Measurements from ENCODE around the gene WFS1.

Gene WFS1

DNA sequence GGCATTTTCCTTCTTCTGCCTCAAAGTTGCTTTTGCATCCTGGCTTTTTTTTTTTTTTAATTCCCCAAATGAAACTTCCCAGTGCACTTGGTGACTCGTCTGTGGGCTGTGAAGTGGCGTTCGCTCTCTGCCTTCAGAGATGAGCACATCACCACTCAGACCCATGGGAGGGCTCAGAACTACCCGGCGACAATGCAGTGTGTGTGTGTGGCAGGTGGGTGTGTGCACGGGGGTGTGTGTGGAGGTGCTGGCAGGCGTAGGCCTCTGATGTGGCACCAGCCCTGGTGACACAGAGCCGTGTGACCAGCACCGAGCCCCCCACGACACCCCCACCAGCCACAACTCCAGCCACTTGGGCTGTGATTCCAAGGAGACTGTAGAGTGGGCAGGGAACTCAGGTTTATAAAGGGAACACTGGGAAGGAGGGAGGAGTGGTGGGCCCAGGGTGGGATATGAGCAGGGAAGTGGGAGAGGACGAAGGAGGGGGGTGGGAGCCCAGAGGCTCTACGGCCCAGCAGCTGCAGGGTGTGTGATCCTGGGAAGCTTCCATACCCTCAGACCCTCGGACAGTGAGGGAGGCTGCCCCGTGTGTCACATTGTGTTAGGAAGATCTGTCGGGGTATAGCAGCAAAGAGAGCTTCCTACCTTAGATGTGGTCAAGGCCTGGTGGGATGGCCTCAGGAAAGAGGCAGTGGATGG is 6.0 kb upstream of the WFS1 start:
- DNase-seq = no peak

DNA sequence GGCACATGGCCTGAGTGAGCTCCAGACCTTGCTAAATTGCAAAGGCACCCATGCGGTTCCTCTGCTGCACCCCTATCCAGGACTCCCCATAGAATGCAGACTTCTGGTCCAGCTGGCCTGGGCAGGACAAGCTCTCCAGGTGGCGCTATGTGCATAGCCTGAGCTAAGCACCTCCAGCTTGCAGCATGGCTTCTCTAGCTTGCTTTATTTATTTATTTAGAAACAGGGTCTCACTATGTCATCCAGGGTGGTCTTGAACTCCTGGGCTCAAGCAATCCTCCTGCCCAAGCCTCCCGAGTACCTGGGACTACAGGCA is 5.5 kb upstream of the WFS1 start:
- DNase-seq = peak; percentile 50

DNA sequence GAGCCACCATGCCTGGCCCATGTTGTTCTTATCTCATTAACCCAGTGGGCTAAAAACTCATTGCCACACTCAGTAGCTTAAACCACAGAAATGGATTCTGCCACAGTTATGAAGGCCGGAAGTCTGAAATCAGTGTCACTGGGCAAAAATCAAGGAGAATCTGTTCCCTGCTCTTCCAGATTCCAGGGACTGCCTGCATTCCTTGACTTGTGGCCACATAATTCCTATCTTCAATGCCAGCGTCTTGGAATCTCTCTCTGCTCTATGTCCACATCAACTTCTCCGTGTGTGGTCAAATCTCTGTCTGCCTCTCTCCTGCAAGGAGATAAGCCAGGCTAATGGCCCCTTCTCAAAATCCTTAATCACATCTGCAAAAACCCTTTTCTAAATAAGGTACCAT is 4.1 kb upstream of the WFS1 start:
- DNase-seq = no peak

DNA sequence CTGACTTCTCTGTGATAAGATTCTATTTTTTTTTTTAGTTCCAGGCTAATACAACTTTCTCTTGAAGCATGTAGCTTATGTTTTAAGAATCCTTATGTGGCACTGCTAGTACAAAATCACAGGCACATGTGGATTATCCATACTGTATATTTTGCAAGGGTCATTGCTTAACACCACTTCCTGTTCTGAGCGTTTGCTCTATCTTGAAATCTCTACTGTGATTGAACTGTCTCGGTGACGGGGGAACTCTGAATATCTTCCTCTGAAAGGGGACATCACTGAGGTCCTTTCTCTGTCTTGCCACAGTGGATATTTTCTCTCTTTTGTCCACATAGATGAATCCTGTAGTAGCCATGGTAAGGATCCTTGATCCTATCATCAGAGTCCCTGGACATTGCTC is 2.1 kb upstream of the WFS1 start:
- DNase-seq = no peak

DNA sequence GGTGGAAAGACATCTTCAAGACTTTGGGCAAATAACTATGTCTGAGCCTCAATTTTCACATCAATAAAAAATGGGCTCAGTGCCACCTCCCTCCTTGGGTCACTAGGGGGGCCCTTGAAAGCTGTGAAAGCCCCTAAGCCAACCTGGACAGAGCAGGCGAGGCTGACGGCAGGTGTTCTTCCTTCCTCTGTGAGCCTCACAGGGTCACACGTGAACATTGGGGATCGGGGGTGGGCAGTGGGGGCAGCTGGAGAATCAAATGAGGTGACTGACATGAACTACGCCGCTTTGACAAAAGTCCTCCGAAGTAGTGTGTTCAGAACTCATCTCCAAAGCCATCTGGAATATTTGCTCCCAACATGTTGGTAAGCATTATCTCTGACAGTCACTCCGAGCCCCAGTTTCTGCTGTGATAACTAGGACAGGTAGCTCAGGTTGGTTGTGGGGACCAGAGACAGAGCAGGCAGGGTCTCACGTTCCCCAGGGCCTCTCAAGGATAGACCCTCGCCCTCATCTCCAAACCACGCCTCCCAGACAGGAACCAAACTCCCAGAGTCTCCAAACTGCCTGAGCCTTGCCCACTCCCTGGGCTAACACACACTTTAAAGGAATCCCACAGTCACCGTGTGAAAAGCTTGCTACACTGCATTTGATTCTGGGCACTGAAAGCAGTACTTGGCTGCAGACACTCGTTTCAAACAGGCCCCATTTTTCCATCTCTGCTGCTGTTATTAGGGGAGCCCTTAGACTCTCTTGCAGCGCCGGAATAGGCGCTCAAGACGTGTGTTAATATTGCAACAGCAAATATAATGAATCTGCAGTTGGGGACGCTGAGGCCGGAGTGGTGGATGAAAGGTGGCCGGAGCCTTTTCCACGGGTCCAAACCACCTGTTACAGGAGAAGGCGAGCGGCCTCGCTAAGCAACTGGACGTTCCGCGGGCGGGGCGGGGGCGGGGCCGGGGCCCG is 717 bp upstream of the WFS1 start:
- DNase-seq = no peak

DNA sequence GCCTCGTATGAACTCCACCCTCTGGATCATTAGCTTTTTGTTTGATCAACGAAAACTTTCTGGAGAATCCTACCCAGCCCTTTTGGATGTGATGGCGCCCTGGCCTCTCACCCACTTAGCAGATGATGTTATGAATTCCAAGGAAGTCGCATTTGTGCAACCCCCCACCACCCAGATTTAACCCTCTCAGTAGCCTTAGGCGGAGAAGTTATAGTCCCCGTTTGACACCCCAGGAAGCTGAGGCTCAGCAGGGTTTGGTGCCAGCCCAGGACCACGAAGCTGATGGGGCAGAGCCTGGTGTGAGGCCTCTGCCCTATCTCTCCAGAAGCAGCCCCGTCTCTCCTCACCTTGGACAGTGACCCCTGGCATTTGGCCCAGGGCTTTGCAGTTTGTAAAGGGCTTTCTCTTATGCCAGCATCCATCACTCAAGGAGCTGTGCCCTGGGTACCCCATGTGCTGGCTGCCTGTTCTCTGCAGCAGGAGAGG is 1.0 kb downstream of the WFS1 start:
- DNase-seq = no peak

DNA sequence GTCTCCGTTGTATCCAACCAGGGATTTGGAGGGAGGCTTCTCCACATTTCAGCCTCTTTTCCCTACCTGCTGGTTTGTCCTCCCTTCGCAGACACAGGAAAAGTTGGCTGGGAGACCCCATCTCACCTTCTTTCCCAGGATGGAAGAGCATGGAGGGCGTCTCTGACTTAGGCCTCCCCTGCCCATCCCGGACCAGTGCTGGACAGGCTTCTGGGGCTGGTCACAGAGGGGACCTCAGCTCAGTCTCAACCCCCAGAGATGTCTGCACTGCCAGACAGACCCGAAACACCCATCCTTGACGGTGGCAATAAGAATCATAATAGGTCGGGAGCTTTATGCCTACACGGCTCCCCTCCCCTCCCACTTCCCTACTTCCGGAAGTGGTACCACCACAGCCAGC is 1.6 kb downstream of the WFS1 start:
- no peak for DNase-seq

DNA sequence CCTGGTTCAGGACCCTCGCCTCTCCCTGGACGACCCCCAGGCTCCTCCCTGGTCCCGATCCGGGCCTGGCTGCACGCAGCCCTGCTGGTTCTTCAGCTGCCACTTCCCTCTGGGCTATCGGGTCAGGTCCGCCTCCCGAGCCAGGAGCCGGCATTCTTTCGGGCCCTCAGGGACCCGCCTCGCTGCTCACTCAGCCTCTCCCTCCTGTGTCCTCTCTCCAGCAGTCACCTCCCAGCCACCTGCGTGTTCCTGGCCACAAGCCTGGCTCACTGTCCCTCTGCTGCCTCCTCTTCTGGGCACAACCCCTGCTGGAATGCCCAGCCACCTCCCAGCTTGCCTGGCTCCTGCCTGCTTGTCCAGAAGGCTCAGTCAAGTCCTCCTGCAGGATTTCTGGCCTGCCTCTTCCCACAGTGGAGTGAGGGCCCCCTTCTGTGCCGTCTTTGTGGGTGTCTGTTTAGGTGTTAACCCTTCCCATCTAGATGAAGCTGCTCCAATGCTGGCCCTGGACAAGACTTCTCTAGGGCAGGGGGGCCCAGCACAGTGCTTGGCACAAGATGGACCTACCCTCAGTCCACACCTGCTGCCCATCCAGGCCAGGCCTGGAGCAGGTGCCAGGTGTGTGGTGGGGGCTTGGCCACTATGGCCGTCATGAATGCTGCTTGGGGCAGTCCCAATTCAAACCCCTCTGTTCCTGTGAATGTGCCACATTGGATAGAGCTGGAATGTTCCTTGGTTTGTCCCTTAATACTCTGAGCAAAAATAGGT is 2.2 kb downstream of the WFS1 start:
- DNase-seq = no peak

DNA sequence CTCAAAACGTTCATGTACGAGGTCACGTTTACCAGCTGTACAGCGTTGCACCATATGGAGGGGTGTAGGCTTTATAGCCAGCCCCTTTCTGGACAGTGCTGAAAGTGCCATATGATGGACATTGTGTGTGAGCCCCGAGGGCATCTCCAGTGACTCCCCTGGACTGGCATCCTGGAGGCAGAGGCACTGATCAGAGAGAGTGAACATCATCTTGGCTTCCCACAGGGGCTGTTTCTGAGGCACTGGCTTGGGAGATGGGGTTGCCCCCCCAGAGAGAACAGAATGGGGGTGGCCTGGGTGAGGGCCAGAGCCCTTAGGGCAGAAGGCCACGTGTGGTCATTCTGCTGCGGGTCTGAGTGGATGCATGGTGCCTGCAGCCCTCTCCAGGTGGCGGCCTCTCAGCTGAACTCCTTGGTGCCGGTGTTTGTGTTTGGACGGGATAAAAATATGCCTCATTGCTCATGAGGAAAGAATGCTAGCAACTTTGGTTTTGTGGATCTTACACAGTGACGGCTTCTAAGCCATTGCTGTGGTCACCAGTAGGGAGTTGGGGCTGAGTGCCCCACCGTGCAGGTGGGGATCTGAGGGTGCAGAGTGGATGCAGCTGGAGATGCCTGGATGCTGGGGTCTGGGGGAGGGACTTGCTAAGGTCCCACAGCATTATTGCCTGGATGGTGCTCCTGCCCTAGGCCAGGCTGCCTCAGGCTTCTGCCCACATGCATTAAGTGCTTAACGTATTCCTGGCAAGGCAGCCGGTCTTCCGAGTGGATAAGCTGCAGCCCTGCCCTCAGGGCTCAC is 3.4 kb downstream of the WFS1 start:
- DNase-seq = no peak

DNA sequence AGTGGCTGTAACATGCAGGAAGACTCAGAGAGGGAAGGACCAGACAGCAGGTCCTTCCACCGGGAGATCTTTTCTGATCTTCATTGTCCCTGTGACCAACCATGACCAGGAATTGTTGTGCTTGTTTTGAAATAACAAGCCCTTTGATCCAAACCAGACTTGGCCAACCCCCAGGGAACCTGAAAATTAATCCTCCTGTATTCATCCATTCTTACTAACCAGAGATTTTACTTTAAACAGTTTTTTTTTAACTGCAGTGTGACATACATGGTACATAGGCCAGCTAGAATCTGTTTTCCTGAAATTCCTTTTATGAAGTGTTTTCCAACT is 4.0 kb downstream of the WFS1 start:
- no peak for DNase-seq

DNA sequence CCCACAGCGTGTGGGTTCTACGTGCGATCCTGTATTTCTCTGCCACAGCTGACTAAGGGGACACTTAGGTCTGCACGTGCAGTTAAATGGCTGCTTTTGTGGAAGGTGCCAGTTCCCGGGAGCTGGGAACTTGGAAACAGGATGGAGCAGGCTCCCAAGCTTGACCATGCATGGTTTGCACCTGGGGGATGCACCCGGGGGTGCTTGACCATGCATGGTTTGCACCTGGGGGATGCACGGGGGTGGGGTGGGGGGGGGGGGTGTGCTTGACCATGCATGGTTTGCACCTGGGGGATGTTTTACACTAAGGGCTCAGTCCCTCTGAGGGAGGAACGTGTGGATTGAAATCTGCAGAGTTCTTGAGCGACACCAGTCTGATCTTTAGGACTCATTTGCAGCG is 5.7 kb downstream of the WFS1 start:
- DNase-seq = no peak

DNA sequence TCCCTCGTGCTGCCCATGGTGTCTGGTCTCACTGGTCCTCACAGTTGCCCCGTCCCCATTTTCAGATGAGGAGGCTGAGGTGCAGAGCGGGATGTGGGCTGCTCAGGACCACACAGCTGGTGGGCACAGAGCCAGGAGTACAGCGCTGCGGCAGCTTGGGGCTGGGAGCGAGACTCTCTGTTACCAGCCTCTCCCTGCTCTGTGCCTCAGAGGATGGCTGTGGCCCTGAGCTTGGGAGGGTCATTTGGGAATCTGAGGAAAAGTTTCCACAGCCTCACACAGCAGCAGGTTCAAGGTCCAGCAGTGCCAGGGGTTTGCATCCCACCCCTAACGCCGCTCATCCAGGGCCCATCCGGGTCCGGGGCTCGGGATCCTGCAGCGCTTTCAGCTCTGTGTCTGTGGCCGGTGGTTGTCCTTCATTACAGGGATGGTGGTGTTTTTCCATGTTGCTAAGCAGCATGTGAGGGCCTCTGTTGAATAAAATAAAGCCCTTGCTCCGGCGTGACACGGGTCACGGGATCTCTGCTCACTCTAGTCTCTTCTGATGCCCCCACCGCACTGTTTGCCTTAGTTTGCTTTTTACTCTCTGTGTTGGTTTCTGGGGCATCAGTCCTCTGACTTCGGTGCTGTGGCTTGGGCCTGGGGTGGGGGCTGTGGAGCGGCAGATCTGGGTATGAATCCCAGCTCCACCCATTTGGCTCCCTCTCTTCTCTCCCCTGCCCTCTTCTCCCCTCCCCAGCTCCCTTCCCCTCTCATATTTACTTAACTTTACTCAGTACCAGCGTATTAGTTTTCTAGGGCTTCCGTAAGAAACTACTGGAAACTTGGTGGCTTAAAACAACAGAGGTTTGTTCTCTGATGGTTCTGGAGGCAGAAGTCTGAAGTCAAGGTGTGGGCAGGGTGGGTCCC is 6.5 kb downstream of the WFS1 start:
- DNase-seq = no peak

DNA sequence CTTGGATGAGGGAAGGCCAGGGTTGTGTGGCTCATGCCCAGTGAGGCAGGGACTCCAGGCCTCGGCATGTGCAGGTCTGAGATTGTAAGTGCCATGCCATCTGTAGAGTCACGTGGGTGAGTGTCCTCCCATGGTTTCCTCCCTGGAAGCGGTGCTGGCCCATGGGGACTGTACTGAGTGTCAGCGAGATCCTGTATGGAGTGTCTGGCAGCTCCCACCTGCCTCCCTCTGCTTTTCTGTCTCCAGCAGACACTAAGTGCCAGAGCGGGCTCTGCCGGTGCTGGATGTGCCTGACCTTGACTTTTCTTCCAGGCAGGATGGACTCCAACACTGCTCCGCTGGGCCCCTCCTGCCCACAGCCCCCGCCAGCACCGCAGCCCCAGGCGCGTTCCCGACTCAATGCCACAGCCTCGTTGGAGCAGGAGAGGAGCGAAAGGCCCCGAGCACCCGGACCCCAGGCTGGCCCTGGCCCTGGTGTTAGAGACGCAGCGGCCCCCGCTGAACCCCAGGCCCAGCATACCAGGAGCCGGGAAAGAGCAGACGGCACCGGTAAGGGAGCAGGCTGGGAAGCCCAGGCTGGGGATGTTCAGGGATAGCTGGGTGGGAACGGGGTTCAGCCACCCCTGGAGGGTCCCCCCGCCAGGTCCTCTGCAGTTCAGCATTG is 7.6 kb downstream of the WFS1 start:
- DNase-seq = no peak

DNA sequence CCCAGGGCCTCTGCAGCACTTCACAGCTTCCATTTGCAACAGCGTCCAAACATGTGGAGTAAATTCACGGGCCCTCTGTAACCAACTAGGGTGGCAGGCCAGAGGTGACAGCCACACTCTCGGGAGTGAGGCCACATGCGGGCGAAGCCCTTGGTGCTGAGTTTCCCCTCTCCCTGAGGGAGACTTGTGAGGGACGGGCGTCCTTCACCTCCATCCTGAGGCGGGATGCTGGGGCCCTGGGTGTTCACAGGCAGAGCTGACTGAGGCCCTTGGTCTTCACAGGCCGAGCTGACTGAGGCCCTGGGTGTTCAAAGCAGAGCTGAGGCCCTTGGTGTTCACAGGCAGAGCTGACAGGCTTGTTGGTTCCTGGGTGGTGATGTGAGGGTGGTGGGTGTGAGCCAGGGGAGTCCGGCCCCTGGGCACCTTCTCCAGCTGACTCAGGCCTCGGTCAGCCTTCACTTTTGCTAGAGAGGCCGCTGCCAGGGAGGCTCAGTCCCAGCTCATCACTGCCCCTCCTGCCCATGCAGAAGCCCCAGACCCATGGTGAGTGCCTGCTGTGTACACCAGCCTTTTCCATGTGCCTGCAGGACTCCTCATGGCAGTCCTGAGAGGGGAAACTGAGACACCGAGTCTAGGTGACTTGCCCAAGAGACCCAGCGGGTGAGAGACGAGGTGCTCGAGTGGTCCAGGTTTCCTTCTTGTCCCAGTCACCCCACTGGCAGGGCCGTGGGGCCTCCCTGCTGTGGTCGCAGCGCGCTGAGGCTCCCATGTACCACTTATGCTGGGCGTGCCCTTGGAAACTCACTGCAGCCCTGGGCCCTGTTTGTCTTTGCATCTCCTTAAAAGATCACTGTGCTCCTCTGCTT is 8.5 kb downstream of the WFS1 start:
- no peak for DNase-seq

DNA sequence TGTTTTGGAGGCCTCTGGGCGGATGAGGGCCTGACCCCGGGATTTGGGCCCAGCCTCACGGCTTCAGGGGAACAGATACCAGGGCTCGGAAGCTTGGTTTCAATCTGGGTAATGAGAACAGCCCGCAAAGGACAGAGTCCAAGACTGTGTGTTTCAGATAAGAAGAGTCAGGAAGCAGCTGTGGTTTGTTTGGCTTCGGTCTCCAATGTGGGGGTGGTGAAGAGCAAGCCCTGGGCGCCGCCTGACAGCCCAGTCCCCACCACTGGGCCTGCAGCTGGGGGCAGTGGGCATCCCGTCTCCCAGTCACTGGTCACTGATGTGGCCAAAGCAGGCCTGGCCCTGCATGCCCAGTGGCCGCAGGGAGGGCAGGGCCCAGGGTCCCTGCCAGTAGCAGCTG is 9.1 kb downstream of the WFS1 start:
- peak; percentile 58 for DNase-seq

DNA sequence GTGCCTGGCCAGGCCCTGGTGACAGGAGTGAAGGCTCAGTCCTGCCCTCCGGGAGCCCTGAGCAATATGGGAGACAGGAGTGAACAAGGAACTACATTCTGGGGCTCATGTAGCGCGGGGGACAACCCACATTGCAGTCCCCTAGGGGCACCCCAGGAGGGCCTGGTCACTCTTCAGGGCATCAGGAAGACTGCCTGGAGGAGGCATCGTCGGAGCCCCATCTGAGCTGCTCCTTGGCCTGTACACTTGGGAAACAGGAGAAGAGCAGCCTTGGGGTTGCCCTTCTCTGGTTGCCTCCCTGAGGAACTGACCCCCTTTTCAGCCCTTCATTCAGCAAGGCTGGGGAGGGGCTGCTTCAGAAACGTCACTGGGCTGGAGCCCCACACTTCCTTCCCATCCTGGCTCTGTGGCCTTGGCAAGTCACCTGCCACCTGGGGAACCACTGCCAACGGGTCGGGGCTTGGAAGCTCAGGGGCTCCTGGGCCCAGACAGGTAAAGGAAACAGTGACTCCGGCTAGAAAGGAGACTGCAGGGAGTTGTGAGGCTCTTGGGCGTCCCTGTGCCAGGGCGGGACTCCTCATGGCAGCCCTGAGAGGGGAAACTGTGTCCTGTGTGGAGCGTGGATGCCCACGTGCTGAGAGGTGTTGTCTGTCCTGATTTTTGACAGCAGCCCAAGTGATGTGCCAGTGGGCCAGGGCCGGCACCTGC is 10.1 kb downstream of the WFS1 start:
- no peak for DNase-seq

DNA sequence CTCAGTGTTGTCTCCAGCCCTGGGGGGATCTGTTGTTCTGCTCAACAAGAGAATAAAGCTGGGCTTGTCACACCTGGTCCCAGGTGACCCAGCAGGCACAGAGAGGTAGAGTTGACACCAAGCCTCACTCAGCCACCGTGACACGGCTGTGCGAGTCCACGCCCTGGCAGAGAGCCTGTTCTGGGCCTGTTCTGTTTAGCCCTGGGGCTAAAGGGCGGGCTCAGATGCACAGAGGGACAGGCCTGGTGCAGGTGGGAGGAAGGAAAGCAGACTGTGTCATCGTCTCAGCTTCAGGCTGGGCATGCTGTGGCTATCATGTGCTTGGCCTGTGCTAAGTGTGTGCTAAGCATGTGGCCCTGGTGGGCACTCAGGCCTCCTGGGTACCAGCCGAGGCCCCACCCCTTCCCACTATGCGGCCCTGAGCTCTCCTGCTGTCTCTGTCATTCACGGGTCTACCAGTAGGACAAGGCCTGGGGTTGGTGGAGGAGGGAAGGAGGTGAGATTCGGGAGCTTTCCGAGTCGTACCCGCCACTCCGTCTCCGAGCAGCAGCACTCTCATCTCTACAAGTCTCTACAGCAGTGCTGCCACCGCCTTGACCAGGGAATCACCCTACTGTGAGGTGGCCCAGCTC is 10.8 kb downstream of the WFS1 start:
- no peak for DNase-seq

DNA sequence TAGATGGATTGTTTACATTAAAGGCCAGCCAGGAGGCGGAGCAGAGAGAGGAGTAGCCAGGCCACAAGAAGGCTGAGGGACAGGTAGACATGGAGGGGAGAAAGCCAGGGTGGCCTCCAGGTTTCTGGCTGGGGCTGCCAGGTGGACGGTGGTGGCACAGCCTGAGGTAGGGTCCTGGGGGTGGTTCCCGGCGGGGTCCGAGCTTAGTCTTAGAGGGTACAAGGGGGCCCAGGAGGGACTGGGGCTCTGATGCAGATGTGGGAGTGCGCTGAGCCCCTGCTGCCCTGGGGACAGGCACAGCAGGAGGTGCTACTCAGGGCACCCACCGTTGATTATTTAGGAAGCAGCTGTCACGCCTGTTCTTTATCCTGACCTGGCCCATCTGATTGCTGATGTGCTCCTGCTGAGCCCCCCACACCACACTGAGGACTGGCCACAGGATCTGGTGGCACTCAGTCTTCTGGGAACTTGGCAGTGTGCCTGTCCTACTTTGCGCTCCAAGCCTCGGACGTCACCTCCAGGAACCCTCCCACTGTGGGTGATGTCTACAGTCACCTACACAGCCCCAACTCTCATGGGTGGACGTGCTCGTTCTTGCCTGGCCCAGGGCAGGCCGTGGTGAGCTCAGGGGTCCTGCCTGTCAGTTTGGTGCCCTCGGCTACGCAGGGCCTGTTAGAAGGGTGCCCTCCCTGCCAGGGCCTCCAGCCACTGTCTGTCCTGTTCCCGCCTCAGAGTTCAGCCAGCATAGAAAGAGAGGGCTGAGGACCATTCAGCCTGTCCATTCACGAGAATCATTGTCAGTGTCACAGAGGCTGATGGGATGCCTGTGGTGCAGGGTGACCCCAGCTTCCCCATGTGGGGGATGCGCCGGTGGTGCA is 12.0 kb downstream of the WFS1 start:
- DNase-seq = no peak

All from activated CD4-positive, alpha-beta T cell treated with anti-CD3 and anti-CD28 coated beads, Interleukin-10, Interleukin-2, amounts not matched to agents 100 ng/mL and 50 ng/mL, durations not matched to agents 16 hours and 8 hours (primary cell).